Measurements from ENCODE around the gene MAGI2.

GRCh38 chr7:78172933-78173591, 1280.4 kb downstream of the MAGI2 start:
- TF ChIP-seq, protein P1, sequence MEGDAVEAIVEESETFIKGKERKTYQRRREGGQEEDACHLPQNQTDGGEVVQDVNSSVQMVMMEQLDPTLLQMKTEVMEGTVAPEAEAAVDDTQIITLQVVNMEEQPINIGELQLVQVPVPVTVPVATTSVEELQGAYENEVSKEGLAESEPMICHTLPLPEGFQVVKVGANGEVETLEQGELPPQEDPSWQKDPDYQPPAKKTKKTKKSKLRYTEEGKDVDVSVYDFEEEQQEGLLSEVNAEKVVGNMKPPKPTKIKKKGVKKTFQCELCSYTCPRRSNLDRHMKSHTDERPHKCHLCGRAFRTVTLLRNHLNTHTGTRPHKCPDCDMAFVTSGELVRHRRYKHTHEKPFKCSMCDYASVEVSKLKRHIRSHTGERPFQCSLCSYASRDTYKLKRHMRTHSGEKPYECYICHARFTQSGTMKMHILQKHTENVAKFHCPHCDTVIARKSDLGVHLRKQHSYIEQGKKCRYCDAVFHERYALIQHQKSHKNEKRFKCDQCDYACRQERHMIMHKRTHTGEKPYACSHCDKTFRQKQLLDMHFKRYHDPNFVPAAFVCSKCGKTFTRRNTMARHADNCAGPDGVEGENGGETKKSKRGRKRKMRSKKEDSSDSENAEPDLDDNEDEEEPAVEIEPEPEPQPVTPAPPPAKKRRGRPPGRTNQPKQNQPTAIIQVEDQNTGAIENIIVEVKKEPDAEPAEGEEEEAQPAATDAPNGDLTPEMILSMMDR (IDR thresholded peaks at IDR 0.05; ENCODE audit: extremely low read depth in 1 of 2, insufficient read depth in 1 of 2, low read depth in 1 of 2, low read length in 2 of 2): no peak
- TF ChIP-seq MAX (IDR thresholded peaks at IDR 0.05; ENCODE audit: insufficient read depth, insufficient read length) (no peak), MYC (IDR thresholded peaks at IDR 0.05; ENCODE audit: low read depth, low read length) (no peak), EZH2 (IDR thresholded peaks at IDR 0.05; ENCODE audit: borderline replicate concordance, low read depth, low read length, severe bottlenecking) (no peak), POLR2A (IDR thresholded peaks at IDR 0.05; ENCODE audit: low read depth, low read length) (no peak), FOS (IDR thresholded peaks at IDR 0.05; ENCODE audit: borderline replicate concordance, insufficient read depth, low read length) (no peak), POLR2AphosphoS5 (IDR thresholded peaks at IDR 0.05; ENCODE audit: insufficient read depth, low read depth, low read length) (no peak), JUN (IDR thresholded peaks at IDR 0.05; ENCODE audit: borderline replicate concordance, insufficient read depth, insufficient read length, low read depth) (no peak)
